Osteocyte (in vitro differentiated cells): ENCODE data around the gene FRMD1. TPM values are rescaled to one million over a fixed set of nuclear protein-coding genes. Genes with fewer than 3 reads are reported as not detected.

Experiments
- DNase-seq: peaks from one replicate; pipeline ENCODE4 v3.0.0; 2021; ENCODE audit warnings: mixed read lengths; ENCODE audit not compliant: unreplicated experiment; ENCODE audit errors: extremely low spot score
- H3K27ac Mint-ChIP-seq: one replicate; pipeline ENCODE4 v1.8.0; 2021; ENCODE audit warnings: mild to moderate bottlenecking, mixed read lengths; ENCODE audit not compliant: unreplicated experiment
- H3K27me3 Mint-ChIP-seq: one replicate; pipeline ENCODE4 v1.8.0; 2021; ENCODE audit warnings: mixed read lengths; ENCODE audit not compliant: unreplicated experiment
- H3K36me3 Mint-ChIP-seq: one replicate; pipeline ENCODE4 v1.8.0; 2021; ENCODE audit warnings: mixed read lengths; ENCODE audit not compliant: unreplicated experiment
- H3K4me1 Mint-ChIP-seq: one replicate; pipeline ENCODE4 v1.8.0; 2021; ENCODE audit warnings: mixed read lengths; ENCODE audit not compliant: unreplicated experiment
- H3K4me3 Mint-ChIP-seq: one replicate; pipeline ENCODE4 v1.8.0; 2021; ENCODE audit warnings: mild to moderate bottlenecking, moderate library complexity, mixed read lengths; ENCODE audit not compliant: unreplicated experiment
- H3K9me3 Mint-ChIP-seq: one replicate; pipeline ENCODE4 v1.8.0; 2021; ENCODE audit warnings: mixed read lengths; ENCODE audit not compliant: unreplicated experiment
- CTCF ChIP-seq: fragments of 200-600 bp; sonication (generic); IDR thresholded peaks from 2 replicates; pipeline ENCODE4 v1.5.0; 2021; ENCODE audit warnings: antibody characterized with exemption, mild to moderate bottlenecking, moderate library complexity
- total RNA-seq: library from RNA; stranded (reverse); gene quantifications from 2 replicates; pipeline ENCODE4 v1.2.1, GENCODE V29; 2021

The FRMD1 gene
- total RNA-seq, 1 donor from 2014 or later: 0.05 TPM

DNA sequence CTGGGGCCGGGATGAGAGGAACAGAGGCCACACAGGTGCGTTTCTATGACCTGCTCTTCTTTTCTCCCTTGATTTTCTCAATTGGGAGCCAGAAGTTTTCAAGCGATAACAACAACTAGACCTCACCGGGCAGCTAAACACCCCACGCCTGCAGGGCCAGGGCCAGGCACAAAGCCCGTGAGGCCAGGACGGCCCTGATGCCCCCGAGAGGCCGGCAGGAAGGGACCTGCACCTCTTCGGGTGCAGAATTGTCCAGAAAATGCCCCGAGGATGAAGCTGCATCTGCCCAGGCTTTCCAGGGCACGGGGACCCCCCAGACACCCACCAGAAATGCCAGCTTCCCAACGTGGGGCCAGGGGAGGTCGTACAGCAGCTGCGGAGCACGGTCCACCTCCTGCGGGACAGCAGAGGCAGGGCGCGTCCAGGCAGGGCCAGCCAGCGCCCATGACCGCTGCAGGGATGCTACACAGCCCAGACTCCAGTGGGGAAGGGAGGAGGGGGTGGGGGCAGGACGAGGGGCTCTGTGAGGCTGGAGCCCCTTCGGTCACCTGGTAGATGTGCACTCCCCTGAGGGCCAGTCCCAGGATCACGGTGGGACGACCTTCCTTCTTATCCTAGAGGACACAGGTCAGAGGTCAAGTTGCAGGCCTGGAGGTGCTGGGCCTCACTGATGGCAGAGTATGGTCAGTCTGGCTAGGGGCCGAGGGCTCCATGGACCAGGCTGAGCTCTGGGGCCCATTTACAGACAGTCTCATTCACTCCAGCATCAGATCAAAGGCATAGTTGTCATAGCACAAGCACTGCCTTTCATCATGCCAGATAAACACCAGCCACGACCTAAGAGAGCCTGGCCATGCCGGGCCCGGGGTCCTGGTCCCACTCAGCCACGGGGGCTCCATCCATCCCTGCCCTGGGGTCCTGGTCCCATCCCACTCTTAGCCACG, 16.4 kb downstream of the FRMD1 start:
- H3K9me3 Mint-ChIP-seq: no peaks in the 10 kb centered on the region
- no peaks in the 10 kb centered on the region for H3K27me3 Mint-ChIP-seq
- no peaks in the 10 kb centered on the region for H3K36me3 Mint-ChIP-seq
- TF ChIP-seq CTCF: no peak
- H3K4me3 Mint-ChIP-seq: no peak overlapping the region
- no peak for DNase-seq
- peaks cover 12% of the 10 kb centered on the region for H3K4me1 Mint-ChIP-seq
- no peak overlapping the region for H3K27ac Mint-ChIP-seq

- no peaks in the 10 kb centered on the region for H3K36me3 Mint-ChIP-seq
- no peak overlapping the region for H3K4me3 Mint-ChIP-seq
- DNase-seq: no peak
- H3K9me3 Mint-ChIP-seq: no peaks in the 10 kb centered on the region
- H3K27ac Mint-ChIP-seq: no peak overlapping the region
- H3K4me1 Mint-ChIP-seq: peaks cover 12% of the 10 kb centered on the region
- no peak for TF ChIP-seq CTCF
- no peaks in the 10 kb centered on the region for H3K27me3 Mint-ChIP-seq
Observed at GRCh38 chr6:168061269-168062210, 17.5 kb downstream of the FRMD1 start.

DNA sequence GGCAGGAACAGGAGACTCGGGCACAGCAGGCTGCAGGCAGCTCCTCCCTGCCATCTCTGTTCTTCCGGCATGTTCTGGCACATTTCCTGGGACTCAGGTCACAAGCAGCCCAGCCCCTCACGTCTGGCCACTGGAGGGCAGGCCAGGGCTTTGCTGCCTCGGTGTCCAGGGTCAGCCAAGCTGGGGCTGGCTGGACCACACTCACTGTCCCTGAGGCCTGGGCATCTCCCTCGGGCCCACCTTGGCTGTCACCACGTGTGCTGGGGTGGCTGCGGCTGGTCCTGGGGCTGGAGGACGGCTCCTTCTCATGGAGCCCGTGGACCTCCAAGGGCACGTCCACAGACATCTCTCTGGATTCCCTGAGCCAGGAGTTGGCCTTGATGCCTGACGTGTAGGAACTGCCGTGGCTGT, 18.5 kb downstream of the FRMD1 start:
- Mint-ChIP-seq H3K9me3 (no peaks in the 10 kb centered on the region), H3K27ac (no peak overlapping the region), H3K4me1 (peaks cover 12% of the 10 kb centered on the region), H3K27me3 (no peaks in the 10 kb centered on the region), H3K4me3 (no peak overlapping the region), H3K36me3 (no peaks in the 10 kb centered on the region)
- peak; percentile 89 for TF ChIP-seq CTCF
- peak; percentile 92 for DNase-seq

DNA sequence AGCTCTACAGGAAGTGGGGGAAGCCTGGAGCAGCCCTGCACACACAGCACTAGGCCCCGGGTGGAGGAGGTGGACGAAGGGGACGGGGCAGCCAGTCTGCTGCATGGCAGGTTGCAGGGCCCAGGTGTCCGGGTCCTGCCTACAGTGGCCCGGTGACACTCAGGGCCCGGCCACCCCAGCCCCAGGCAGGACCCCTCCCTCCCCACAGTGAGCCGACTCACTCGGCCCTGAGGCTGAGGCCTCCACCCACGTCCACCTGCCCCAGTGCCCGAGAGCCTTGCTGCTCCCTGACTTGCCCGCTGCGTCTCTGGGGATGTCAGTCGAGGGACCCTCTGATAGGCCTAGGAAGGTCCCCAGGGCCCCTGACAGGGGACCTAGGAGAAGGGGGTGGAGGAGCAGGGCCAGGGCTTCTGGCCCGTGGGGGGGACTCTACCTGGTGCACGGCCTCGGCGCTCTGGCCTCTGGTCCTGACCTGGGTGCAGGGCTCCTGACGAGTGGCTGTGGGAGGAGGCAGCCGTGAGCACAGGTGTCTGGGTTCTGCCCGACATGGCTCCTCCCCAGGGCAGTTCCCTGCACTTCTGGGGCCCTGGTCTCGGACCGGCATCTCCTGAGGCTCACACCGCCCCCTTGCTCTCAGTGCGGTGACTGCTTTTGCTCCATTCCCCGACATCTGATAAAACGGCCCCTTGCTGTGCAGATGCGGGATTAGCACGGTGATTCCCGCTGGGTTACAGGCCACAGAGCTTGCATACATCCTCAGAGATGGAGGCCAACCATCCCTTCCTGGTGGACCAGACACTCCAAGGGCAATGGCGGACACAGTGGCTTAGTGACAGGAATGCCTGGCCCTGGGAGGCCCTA, 20.1 kb downstream of the FRMD1 start:
- TF ChIP-seq CTCF: no peak
- H3K4me1 Mint-ChIP-seq: peaks cover 12% of the 10 kb centered on the region
- no peaks in the 10 kb centered on the region for H3K27me3 Mint-ChIP-seq
- H3K9me3 Mint-ChIP-seq: no peaks in the 10 kb centered on the region
- DNase-seq: no peak
- no peak overlapping the region for H3K27ac Mint-ChIP-seq
- H3K4me3 Mint-ChIP-seq: no peak overlapping the region
- no peaks in the 10 kb centered on the region for H3K36me3 Mint-ChIP-seq
